Measurements from ENCODE around the gene NOL3. TPM values are rescaled to one million over a fixed set of nuclear protein-coding genes. Genes with fewer than 3 reads are reported as not detected.

NOL3 gene
- total RNA-seq, 1 experiment from 2014 or later, result 8.5 TPM

GRCh38 chr16:67215706-67216105 is 45.4 kb downstream of the NOL3 start (continued):
- TF ChIP-seq STAT6 (CRISPR knock-in tag; conservative IDR thresholded peaks at IDR 0.05; ENCODE audit: low read depth), result no peak

- Mint-ChIP-seq H3K4me1 (no peaks in the 10 kb centered on the region), H3K4me3 (no peak overlapping the region), H3K36me3 (no peaks in the 10 kb centered on the region), H3K27me3 (ENCODE audit: low read depth) (peaks cover 55% of the 10 kb centered on the region), H3K9me3 (no peaks in the 10 kb centered on the region), H3K27ac (peak overlapping the region; percentile 24; the same call in 1 of the 2 replicates)
- ChIA-PET POLR2A (interaction anchor here (0.6 kb wide), 1 partner anchor 16 kb away, joined by 3 read pairs; no protein-coding TSS in a partner anchor), CTCF (interaction anchor here (0.8 to 1.0 kb wide), 3 partner anchors 17 to 68 kb away, joined by 3 to 5 read pairs (median 4); no protein-coding TSS in a partner anchor)
- TF ChIP-seq EMX1 (CRISPR knock-in tag; IDR thresholded peaks at IDR 0.05) (no peak), ZNF416 (CRISPR knock-in tag; IDR thresholded peaks at IDR 0.05) (no peak)
- DNase-seq (ENCODE audit: low spot score) (no peak), ATAC-seq (no peak)
These were observed 46.5 kb downstream of the NOL3 start for GRCh38 chr16:67216612-67217490.

GRCh38 chr16:67223992-67224391 is 53.7 kb downstream of the NOL3 start:
- TF ChIP-seq IRF2 (CRISPR knock-in tag; IDR thresholded peaks at IDR 0.05; ENCODE audit: borderline replicate concordance, low read depth), result no peak
- POLR2A ChIA-PET, result no interaction called here
- CTCF ChIA-PET, result interaction anchor here (0.9 to 1.7 kb wide), 3 partner anchors 23 to 55 kb away, joined by 3 to 7 read pairs (median 3); partner anchors contain the start of gene FHOD1
- Mint-ChIP-seq H3K4me3 (no peak overlapping the region), H3K4me1 (peaks cover 15% of the 10 kb centered on the region), H3K9me3 (no peaks in the 10 kb centered on the region), H3K36me3 (peaks cover 10% of the 10 kb centered on the region), H3K27me3 (ENCODE audit: low read depth) (peaks cover 47% of the 10 kb centered on the region), H3K27ac (no peak overlapping the region)
- ATAC-seq (no peak), DNase-seq (ENCODE audit: low spot score) (no peak)

Small RNA genes lying within 50 kb of the gene (microRNA-seq; reads per million reads assigned to microRNA genes)
- gene MIR328 (ENCODE audit: borderline number of aligned reads), result 18.9 reads per million, percentile 38 among the genes with 10 or more reads in this experiment

Other genes starting within 250 kb of the NOL3 start
- 0.16 to 0.52 TPM (median 0.18 TPM) in 3 replicates for gene RRAD, start 245.0 kb upstream of the NOL3 start, total RNA-seq (2021)
- gene CIAO2B, start 236.1 kb upstream of the NOL3 start, total RNA-seq (2021), result 59.7 to 72.7 TPM (median 71.4 TPM) in 3 replicates
- gene CES2, start 235.0 kb upstream of the NOL3 start, total RNA-seq (2021), result 21.6 to 29.7 TPM (median 23.2 TPM) in 3 replicates
- gene CES3, start 209.3 kb upstream of the NOL3 start, total RNA-seq (2021), result 3.3 to 6.0 TPM (median 5.7 TPM) in 3 replicates
- 0.57 to 0.89 TPM (median 0.61 TPM) in 3 replicates for gene CES4A, start 181.9 kb upstream of the NOL3 start, total RNA-seq (2021)
- gene CBFB, start 141.4 kb upstream of the NOL3 start, total RNA-seq (2021), result 36.9 to 40.9 TPM (median 37.1 TPM) in 3 replicates
- 16.9 to 18.8 TPM (median 17.4 TPM) in 3 replicates for gene PHAF1, start 60.6 kb upstream of the NOL3 start, total RNA-seq (2021)
- 6.4 to 7.8 TPM (median 7.6 TPM) in 3 replicates for gene B3GNT9, start 19.5 kb upstream of the NOL3 start, total RNA-seq (2021)
- 1.4 to 2.1 TPM (median 1.7 TPM) in 3 replicates for gene TRADD, start 10.6 kb upstream of the NOL3 start, total RNA-seq (2021)
- 1.1 to 1.2 TPM (median 1.1 TPM) in 3 replicates for gene FBXL8, start 10.6 kb upstream of the NOL3 start, total RNA-seq (2021)
- gene HSF4, start 5.8 kb upstream of the NOL3 start, total RNA-seq (2021), result 2.2 to 2.5 TPM (median 2.3 TPM) in 3 replicates
- 40.8 to 54.3 TPM (median 50.5 TPM) in 3 replicates for gene MATCAP1, start 13.4 kb downstream of the NOL3 start, total RNA-seq (2021)
- 4.0 to 4.9 TPM (median 4.8 TPM) in 3 replicates for gene EXOC3L1, start 19.6 kb downstream of the NOL3 start, total RNA-seq (2021)
- 75.6 to 85.0 TPM (median 75.8 TPM) in 3 replicates for gene E2F4, start 21.6 kb downstream of the NOL3 start, total RNA-seq (2021)
- gene ELMO3, start 28.6 kb downstream of the NOL3 start, total RNA-seq (2021), result 13.6 to 15.6 TPM (median 15.3 TPM) in 3 replicates
- gene TMEM208, start 56.6 kb downstream of the NOL3 start, total RNA-seq (2021), result 37.4 to 48.4 TPM (median 43.1 TPM) in 3 replicates
- gene FHOD1, start 76.9 kb downstream of the NOL3 start, total RNA-seq (2021), result 68.9 to 81.3 TPM (median 71.5 TPM) in 3 replicates
- gene SLC9A5, start 78.4 kb downstream of the NOL3 start, total RNA-seq (2021), result 10.3 to 14.4 TPM (median 12.9 TPM) in 3 replicates
- gene PLEKHG4, start 109.0 kb downstream of the NOL3 start, total RNA-seq (2021), result 5.9 to 16.7 TPM (median 15.0 TPM) in 3 replicates
- gene KCTD19, start 156.2 kb downstream of the NOL3 start, total RNA-seq (2021), result 0.85 to 1.1 TPM (median 0.85 TPM) in 3 replicates
- gene LRRC36, start 156.3 kb downstream of the NOL3 start, total RNA-seq (2021), result 0.13 to 0.39 TPM (median 0.18 TPM) in 3 replicates
- gene TPPP3, start 223.0 kb downstream of the NOL3 start, total RNA-seq (2021), result 0.57 to 0.74 TPM (median 0.64 TPM) in 3 replicates
- 4.2 to 4.9 TPM (median 4.6 TPM) in 3 replicates for gene ZDHHC1, start 245.9 kb downstream of the NOL3 start, total RNA-seq (2021)